IPS DF 4.7 (cell line): ENCODE data around the gene KCNQ1OT1.

Experiments
- DNase-seq: peaks from one replicate; pipeline ENCODE4 v3.0.0-alpha.2; 2013; ENCODE audit warnings: low spot score; ENCODE audit errors: extremely low read depth

KCNQ1OT1 gene

GRCh38 chr11:2669634-2670469 lies 29.9 kb downstream of the KCNQ1OT1 start:
- DNase-seq, result no peak

DNA sequence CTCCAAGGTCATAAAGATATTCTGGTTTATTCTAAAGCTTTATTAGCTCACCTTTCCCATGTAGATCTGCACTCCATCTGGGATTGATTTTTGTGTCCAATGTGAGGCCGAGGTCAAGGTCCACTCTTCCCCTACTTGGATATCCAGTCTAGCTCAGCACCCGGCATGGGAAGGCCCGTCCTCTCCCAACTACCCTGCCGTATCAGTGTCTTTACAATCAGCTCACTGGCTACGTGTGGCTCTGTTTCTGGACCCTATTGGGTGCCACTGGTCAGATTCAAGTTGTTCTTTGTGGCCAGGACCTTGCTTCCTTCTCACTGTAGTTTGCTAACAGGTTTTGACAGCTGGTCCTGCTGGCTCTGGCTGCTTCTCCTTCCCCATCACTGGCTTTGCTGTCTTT lies 30.9 kb downstream of the KCNQ1OT1 start:
- DNase-seq, result no peak

DNA sequence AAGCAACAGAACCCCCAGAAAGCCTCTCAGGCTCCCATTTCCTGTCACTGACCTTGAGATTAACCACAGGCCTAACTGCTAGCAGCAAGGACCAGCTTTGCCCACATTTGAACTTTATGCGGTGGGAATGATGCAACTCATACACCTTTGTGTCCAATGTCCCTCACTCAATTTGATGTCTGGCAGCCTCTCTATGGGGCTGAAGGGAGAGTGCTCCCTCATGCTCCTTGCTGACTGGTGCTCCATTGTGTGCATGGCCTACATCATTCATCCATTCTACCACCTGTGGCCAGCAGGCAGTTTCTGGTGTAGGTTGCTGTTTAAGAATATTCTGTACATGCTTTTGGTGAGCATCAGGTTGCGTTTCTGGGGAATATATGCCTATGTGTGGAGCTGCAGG lies 31.9 kb downstream of the KCNQ1OT1 start:
- DNase-seq, result no peak

- no peak for DNase-seq
Measured at GRCh38 chr11:2666828-2667570, 32.8 kb downstream of the KCNQ1OT1 start.

- no peak for DNase-seq
Measured at GRCh38 chr11:2666401-2666741, 33.4 kb downstream of the KCNQ1OT1 start.

DNA sequence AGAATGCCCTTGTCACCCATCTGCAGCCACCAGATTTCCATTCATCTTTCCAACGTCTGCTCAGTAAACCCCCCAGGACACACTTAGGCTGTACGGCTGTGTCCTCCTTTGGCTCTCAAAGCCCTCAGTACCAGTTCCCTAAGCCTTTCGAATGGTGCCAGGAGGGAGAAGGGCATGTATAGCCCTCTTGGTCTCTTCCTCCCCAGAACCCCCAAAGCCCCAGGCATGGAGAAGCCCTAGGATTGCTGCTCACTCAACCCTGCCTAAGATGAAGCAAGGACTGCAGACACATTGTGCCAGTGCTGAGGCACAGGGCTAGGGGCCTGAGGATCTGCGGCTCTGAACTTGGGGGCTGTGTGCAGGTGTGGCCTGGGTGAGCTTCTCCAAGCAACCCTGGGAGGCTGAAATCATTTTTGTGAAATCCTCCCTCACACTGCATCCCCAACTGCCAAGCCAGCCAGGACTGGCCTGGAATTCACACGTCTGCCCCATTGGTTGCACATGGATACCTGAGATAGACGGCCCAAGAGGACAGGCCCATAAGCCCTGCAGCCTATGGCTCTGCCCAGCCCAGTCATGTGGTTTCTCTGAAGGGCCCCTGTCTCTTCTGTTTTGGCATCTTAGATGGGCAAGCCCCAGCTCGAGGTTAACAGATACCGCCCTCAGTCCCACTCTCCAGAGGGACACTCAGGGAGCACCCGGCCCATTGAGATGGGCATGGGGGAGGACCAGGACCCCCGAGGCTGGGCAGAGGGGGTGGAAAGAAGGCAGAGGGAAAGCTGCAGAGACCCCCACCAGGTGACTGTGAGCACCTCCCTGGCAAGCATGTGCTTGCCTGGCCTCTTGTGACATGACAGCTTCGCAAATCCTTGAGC lies 34.0 kb downstream of the KCNQ1OT1 start:
- no peak for DNase-seq

DNA sequence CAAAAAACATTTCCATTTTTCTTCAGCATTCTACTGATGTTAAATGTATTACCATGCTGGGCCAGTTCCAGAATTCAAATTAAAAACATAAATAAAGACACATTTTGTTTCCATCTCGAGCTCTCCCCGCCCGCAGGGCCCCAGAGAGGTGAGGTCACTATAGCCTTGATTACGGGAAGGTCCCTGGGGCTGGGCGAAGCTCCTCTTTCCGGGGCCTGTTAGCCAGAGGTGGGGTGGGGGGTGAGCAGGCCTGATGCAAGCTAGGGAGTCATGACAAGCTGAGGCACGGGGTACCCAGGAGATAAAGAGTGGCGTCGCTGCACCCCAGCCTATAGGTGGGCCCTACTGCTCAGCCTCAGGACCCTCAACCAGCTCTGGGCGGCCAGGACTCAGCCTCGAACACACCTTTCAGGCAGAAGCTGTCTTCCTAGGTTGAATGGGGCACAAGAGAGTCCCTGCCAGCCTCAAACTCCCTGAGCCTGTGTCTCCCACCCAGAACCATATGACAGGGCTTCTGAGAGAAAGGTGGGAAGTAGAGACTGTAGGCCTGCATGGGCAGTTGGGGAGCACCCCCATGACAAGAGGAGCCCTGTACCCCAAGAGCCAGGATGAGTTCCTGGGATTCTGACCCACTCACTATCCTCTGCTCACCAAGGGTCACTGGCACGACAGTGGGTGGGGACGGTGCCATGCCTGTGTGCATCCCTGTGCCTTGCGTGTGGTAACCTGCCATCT lies 34.8 kb downstream of the KCNQ1OT1 start:
- DNase-seq, result no peak

DNA sequence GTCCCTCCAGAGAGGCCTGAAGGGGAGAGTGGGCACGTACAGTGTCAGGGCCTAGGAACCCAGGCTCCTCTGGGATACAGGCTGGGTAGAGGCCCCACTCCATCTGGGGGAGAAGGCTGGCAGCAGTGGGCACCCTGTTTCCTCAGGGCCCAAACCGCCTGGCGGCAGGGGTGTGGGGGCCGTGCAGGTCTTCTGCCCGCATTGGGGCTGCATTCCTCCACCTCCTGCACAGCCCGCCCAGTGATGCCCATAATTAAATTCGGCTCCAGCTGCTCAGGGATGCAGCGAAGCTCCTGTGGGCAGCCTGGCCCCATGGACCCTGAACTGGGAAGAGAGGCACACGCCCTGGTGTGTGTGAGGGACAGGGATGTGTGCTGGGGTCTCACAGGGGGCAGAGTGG lies 35.4 kb downstream of the KCNQ1OT1 start:
- DNase-seq, result no peak

- DNase-seq, result no peak
Measured at GRCh38 chr11:2663915-2664314, 35.9 kb downstream of the KCNQ1OT1 start.

DNA sequence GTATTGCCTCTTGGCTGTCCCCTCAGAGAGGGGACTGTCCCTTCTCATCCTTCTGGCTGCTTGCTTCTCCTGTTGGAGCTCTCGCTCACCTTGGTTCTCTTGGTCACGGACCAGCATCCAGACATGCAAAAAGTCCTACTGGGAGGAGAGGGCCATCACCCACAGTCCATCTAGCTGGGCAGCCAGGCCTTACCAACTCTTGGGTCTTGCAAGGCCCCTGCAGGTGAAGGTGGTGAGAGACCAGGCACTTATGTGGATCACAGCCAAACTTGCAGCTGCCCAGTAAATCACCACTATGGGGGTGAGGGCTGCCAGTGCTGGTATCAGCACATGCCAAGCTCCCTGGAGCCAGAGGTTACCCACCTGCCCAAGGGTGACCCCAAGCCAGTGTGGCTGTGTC lies 36.3 kb downstream of the KCNQ1OT1 start:
- DNase-seq, result no peak

- DNase-seq, result no peak
Measured at GRCh38 chr11:2662430-2663299, 37.1 kb downstream of the KCNQ1OT1 start.

GRCh38 chr11:2662024-2662312 lies 37.8 kb downstream of the KCNQ1OT1 start:
- DNase-seq, result no peak

DNA sequence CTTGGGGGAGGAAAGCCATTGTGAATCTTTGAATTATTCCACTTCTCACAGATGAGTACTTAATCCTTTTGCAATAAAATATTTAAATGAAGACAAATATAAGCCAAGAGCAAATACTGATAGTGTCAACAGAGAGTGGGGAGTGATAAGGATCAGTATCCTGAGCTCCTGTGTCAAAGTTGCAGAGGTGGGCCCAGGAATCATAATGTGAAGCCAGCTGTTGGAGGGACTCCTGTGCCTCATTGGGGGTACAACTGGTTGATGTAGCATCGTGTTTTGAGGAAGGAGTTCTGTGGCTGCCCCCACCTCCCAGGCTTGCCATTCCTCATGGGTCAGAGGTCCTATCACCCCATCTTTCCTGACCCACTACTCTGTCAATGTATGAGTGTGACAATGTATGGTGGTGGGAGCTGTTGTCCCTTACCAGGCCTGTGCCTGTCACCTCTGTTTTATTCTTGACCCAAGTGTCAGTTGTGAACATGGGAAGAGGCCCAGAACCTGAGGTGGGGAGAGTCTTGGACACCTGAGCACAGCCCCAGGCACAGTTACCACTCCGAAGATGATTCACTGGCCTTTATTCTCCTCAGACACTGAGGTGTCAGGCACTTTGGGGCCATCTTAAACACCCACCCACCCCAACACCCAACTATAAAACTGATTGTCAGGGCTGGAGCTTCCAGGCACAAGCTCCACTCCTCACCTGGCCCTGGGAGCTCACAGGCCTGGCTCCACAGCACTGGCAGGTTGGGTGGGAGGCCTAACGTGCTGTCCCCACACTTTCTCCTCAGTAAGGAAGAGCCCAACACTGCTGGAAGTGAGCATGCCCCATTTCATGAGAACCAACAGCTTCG lies 38.4 kb downstream of the KCNQ1OT1 start:
- DNase-seq, result no peak

DNA sequence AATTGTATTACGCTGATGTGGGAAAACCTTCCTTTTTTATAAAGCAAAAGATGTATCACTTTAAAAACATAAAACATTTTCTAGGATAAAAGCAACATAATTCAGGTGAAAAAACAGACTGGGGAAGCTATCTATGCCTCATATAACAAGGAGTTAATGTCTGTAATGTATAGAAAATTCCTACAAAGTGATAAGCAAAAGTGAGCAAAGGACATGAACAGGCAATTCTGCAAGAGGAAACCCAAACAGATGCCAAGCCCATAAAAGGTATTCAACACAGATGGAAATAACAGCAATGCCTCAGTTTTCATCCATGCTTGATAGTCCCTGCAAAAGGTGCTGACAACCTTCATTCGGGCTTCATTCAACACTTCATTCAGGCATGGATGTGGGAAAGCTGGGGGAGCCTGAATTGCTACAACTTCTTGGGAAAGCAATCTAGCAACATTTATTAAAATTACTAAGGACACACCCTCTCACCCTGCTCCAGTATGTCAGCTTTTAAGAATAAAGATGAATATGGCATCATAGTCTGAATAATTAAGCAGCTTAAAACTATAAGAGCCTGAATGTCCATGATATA lies 39.3 kb downstream of the KCNQ1OT1 start:
- no peak for DNase-seq

DNA sequence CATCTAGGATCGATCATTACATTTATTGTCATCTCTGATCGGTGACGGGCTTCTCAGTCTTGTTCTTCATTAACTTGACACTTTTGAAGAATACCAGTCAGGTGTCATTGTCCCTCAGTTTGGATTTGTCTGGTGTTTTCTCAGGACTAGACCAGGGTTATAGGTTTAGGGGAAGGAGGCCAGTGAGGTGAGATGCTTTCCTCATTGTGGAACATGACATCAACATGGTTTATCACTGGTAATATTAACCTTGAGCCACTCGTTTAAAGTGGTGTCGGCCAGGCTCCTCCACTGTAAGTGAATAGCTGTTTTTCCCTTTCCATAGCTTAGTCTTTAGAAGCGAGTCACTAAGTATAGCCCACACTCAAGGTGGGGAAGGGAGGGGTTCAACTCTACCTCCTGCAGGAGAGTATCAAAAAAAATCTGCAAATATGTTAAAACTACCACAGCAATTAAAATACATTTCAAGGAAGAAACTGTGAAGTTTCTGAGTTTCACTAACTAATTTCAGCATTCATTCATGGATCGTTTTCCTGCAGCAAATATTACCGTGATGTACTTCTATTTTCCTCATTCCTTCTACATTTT lies 42.0 kb downstream of the KCNQ1OT1 start:
- DNase-seq, result no peak

DNA sequence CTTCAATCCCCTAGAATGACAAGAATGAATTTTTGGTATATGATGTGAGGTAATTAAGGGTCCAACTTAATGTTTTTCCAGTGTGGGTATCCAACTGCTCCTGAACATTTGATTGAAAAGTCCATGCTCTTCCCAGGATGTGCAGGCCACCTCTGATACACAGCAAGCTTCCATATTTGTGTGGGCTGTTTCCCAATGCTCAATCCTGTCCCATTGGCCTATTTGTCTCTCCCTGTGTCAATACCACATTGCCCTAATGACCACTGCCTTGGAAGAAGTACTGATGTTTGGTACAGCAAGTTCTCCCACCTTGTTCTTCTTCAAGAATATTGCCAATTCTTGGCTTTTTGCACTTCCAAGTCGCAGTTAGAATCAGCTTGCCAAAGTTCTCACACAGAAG lies 42.9 kb downstream of the KCNQ1OT1 start:
- no peak for DNase-seq

GRCh38 chr11:2655834-2656622 lies 43.8 kb downstream of the KCNQ1OT1 start:
- no peak for DNase-seq
